AG04449 (cell line): ENCODE data around the gene BCKDHB.

Experiments
- CTCF ChIA-PET: fragments of 350-600 bp; formaldehyde crosslinking; extraction: SDS; loops from one replicate; lab custom pipeline; 2021; ENCODE audit warnings: antibody characterized with exemption; lab: Yijun Ruan, JAX
- POLR2A ChIA-PET: fragments of 400-600, 350-600 bp; formaldehyde crosslinking; extraction: SDS; loops from one replicate; lab custom pipeline; 2020; ENCODE audit warnings: antibody characterized with exemption, inconsistent platforms; lab: Yijun Ruan, JAX
- DNase-seq: peaks from one replicate; pipeline ENCODE4 v3.0.0-alpha.2; 2010; ENCODE audit warnings: low read depth, low spot score
- H3K4me3 ChIP-seq: 2 replicates; pipeline ENCODE4 v1.5.1; 2011; ENCODE audit warnings: low read depth, mild to moderate bottlenecking, control low read depth, low read length
- TF ChIP-seq, protein P1 (sequence below): IDR thresholded peaks from one replicate; pipeline ENCODE4 v1.5.1; 2011; ENCODE audit warnings: mild to moderate bottlenecking, moderate library complexity, low read length, control low read depth, inconsistent platforms; ENCODE audit not compliant: insufficient read depth; ENCODE audit errors: missing control alignments

Gene BCKDHB

DNA sequence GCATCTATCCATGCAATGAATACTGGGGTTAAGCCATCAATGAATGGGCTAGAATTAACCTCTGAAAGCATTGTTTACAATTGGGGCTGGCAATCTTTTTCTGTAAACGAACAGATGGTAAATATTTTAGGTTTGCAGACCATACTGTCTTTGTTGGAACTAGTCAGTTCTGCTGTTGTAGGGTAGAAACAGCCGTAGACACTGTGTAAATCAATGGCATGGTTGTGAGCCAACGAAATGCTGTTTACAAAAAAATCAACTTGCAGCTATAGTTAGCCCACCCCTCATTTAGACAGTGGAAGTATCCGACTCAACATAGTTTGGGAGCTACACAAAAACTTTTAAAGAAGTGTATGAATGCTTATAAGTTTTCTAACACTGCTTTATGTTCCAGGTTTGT, 91.5 kb downstream of the BCKDHB start:
- DNase-seq: no peak
- TF ChIP-seq, protein P1, sequence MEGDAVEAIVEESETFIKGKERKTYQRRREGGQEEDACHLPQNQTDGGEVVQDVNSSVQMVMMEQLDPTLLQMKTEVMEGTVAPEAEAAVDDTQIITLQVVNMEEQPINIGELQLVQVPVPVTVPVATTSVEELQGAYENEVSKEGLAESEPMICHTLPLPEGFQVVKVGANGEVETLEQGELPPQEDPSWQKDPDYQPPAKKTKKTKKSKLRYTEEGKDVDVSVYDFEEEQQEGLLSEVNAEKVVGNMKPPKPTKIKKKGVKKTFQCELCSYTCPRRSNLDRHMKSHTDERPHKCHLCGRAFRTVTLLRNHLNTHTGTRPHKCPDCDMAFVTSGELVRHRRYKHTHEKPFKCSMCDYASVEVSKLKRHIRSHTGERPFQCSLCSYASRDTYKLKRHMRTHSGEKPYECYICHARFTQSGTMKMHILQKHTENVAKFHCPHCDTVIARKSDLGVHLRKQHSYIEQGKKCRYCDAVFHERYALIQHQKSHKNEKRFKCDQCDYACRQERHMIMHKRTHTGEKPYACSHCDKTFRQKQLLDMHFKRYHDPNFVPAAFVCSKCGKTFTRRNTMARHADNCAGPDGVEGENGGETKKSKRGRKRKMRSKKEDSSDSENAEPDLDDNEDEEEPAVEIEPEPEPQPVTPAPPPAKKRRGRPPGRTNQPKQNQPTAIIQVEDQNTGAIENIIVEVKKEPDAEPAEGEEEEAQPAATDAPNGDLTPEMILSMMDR: no peak
- H3K4me3 ChIP-seq: no peak overlapping the region
- POLR2A ChIA-PET: no interaction called here
- CTCF ChIA-PET: interaction anchor here (1.9 kb wide), 1 partner anchor 16 kb away, joined by 7 read pairs; no protein-coding TSS in a partner anchor

DNA sequence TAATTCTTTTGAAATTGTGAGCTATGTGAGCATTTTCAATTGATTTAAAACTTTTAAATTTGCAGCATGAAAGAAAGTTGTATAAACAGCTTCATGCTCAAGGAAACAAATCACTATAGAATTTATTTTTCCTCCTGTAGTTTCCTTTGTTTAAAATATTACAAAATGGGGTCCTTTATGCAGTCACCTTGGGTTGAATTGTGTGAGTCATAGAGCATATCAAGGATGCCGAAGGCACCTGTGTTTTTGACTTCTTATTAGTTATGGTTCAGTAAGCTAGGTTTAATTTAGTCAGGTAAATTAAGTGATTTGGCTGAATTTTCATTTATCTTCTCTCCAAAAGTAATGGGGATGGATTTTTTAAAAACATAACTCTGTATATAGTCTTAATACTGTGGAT, 96.8 kb downstream of the BCKDHB start:
- TF ChIP-seq, protein P1: no peak
- ChIA-PET POLR2A (no interaction called here), CTCF (interaction anchor here (0.6 to 4.9 kb wide), 3 partner anchors 11 to 243 kb away, joined by 3 to 33 read pairs (median 3); no protein-coding TSS in a partner anchor)
- no peak overlapping the region for H3K4me3 ChIP-seq
- DNase-seq: no peak

DNA sequence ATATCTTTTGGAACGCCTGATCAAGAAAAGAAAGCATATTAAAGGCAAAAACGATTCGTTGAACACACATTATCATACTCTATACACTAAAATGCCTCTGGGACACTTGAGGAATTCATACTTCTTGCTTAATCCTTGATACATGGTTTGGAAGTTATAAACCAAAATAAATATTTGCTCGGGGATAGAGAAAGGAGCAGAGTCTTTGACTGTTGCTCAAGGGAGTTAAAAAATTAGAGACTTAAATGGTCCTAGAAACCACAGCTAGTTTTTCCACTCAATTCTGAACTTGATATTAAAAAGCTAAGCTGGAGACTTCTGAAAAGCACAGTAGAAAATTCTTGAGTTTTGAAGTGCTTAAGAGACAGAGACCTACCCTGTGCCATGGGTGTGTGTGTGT, 98.9 kb downstream of the BCKDHB start:
- ChIA-PET CTCF (interaction anchor here (1.0 to 2.1 kb wide), 2 partner anchors 9 to 19 kb away, joined by 3 to 16 read pairs; no protein-coding TSS in a partner anchor), POLR2A (no interaction called here)
- TF ChIP-seq, protein P1: no peak
- no peak for DNase-seq
- no peak overlapping the region for H3K4me3 ChIP-seq

DNA sequence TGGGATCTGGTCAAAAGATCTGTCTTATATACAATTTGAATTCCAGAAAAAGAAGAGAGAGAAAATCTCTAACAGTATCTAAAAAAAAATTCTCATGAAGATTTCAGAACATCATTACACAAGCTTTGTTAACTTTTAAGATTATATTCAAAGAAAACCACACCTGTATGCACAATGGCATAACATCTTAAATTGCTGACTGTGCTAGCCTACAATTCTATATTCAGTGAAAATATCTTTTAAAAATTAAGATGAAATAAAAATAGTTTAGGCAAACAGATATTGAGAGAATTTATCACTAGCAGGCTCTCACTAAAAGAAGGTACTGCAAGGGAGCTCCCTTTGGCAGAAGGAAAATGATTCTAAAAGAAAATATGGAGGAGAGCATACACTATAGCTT, 100.3 kb downstream of the BCKDHB start:
- DNase-seq: no peak
- ChIA-PET CTCF (interaction anchor here (2.1 kb wide), 1 partner anchor 7 kb away, joined by 16 read pairs; no protein-coding TSS in a partner anchor), POLR2A (no interaction called here)
- TF ChIP-seq, protein P1: no peak
- H3K4me3 ChIP-seq: no peak overlapping the region

DNA sequence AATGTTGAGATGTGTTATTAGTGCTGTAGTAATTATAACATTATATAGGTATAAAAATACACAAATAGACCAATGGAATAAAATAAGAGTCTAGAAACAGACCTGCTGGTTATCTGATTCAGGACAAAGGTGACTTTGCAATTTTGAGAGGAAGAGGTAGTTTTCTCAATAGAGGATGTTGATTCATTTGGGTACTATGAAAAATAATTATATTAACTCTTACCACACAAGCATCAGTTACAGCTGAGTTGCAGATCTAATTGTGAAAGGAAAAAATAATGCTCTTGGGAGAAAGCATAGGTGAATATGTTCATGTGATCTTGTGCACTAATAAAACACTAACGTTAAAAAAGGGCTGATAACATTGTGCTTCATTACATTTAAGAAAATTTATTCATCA, 103.0 kb downstream of the BCKDHB start:
- CTCF ChIA-PET: no interaction called here
- POLR2A ChIA-PET: no interaction called here
- TF ChIP-seq, protein P1: no peak
- H3K4me3 ChIP-seq: no peak overlapping the region
- no peak for DNase-seq

DNA sequence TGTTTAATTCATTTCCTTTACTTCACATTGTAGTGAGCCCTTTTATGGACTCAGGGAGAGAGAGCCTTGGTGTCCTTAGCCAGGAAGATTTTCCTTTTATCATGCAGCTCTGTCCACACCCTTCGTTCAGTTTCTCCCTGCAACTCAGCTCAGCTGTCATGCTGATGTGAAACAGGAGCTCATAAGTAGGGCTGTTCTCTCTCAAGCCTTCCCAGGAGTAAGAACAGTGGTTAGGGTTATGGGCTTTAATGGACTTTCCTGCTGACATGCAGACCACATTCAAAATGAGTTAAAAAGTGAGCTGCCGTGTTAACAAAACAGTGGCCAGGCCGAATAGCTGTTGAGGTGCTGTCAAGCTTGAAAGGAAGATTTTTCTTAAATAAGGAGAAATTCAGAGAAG, 104.1 kb downstream of the BCKDHB start:
- CTCF ChIA-PET: no interaction called here
- no peak overlapping the region for H3K4me3 ChIP-seq
- no peak for DNase-seq
- POLR2A ChIA-PET: no interaction called here
- TF ChIP-seq, protein P1: no peak
